HepG2 (cell line): ENCODE results near the gene UCKL1. TPM values are rescaled to one million over a fixed set of nuclear protein-coding genes. Genes with fewer than 3 reads are reported as not detected.

Source experiments
- CREM ChIP-seq, 2 experiments: sonication (generic) in 1 of 2; formaldehyde crosslinking in 1 of 2; IDR thresholded peaks; 2 replicates each; pipeline versions ENCODE4 v1.4.0 to v1.6.1; 2016 to 2020; ENCODE audit warnings: antibody characterized with exemption in 1 of 2, mild to moderate bottlenecking in 1 of 2, missing genetic modification reagents in 1 of 2
- GABPB1 ChIP-seq: IDR thresholded peaks from 2 replicates; pipeline ENCODE4 v1.6.1; 2016; ENCODE audit warnings: mild to moderate bottlenecking, missing genetic modification reagents, moderate library complexity, missing compliant biosample characterization
- MED13 ChIP-seq: sonication (generic); formaldehyde crosslinking; IDR thresholded peaks from 2 replicates; pipeline ENCODE4 v1.5.0; 2020; ENCODE audit warnings: missing genetic modification reagents
- NR2F1 ChIP-seq, 2 experiments: fragments of 450-650 bp in 1 of 2; formaldehyde crosslinking in 1 of 2; IDR thresholded peaks; 2 replicates each; pipeline versions ENCODE4 v1.5.0 to v1.6.1; 2016 to 2020; ENCODE audit warnings: mild to moderate bottlenecking in 1 of 2, missing compliant biosample characterization in 1 of 2, missing genetic modification reagents in 1 of 2, moderate library complexity in 1 of 2
- POLR2AphosphoS2 ChIP-seq: IDR thresholded peaks from 2 replicates; pipeline ENCODE4 v1.6.1; 2011; ENCODE audit warnings: low read depth, low read length, improper control_type of control experiment
- REPIN1 ChIP-seq: sonication (generic); formaldehyde crosslinking; IDR thresholded peaks from 2 replicates; pipeline ENCODE4 v1.8.0; 2022; ENCODE audit warnings: missing genetic modification reagents, low read depth, mild to moderate bottlenecking, borderline replicate concordance
- SRF ChIP-seq: IDR thresholded peaks from 2 replicates; pipeline ENCODE4 v1.6.1; 2011; ENCODE audit warnings: mild to moderate bottlenecking, low read depth, low read length, moderate library complexity
- TBP ChIP-seq: sonication (generic); formaldehyde crosslinking; IDR thresholded peaks from 2 replicates; pipeline ENCODE4 v1.5.0; 2020; ENCODE audit warnings: missing genetic modification reagents
- THAP11 ChIP-seq: IDR thresholded peaks from 2 replicates; pipeline ENCODE4 v1.6.1; 2016; ENCODE audit warnings: missing biosample characterization, missing genetic modification reagents
- THRA ChIP-seq: sonication (generic); formaldehyde crosslinking; IDR thresholded peaks from 2 replicates; pipeline ENCODE4 v1.4.0; 2020; ENCODE audit warnings: missing genetic modification reagents, borderline replicate concordance
- ZBTB10 ChIP-seq: sonication (generic); formaldehyde crosslinking; IDR thresholded peaks from 2 replicates; pipeline ENCODE4 v1.4.0; 2020; ENCODE audit warnings: missing genetic modification reagents, borderline replicate concordance
- ZFP41 ChIP-seq: sonication (generic); formaldehyde crosslinking; IDR thresholded peaks from 2 replicates; pipeline ENCODE4 v1.4.0; 2020; ENCODE audit warnings: mild to moderate bottlenecking, missing genetic modification reagents, borderline replicate concordance
- ZNF10 ChIP-seq: sonication (generic); formaldehyde crosslinking; IDR thresholded peaks from 2 replicates; pipeline ENCODE4 v1.4.0; 2020; ENCODE audit warnings: mild to moderate bottlenecking, low read depth, missing genetic modification reagents, borderline replicate concordance
- polyA plus RNA-seq, 8 experiments: library from polyadenylated mRNA; depleted of rRNA in 3 of 8; stranded (reverse) in 7 of 8; unstranded in 1 of 8; fragments of >200 nt; fragmentation: Illumina TruSeq in 4 of 8; extraction: Trizol in 4 of 8; gene quantifications; 2 replicates each; pipeline versions ENCODE4 v1.2.1 to v1.2.3, GENCODE V29; 2011 to 2016; ENCODE audit warnings: low read depth in 4 of 8, missing spikeins in 1 of 8, mixed read lengths in 1 of 8; ENCODE audit not compliant: insufficient read depth in 1 of 8
- total RNA-seq, 5 experiments: library from RNA; depleted of rRNA; stranded (reverse); fragments of >200 nt; fragmentation: Illumina TruSeq; extraction: Trizol; gene quantifications; 2 replicates each; pipeline ENCODE4 v1.2.3, GENCODE V29; 2016; ENCODE audit warnings: low read depth in 1 of 5
- TF ChIP-seq, protein P1 (sequence below): IDR thresholded peaks from 2 replicates; pipeline ENCODE4 v1.6.1; 2012; ENCODE audit warnings: inconsistent platforms
- TF ChIP-seq, protein P2 (sequence below): sonication (generic); formaldehyde crosslinking; IDR thresholded peaks from 2 replicates; pipeline ENCODE4 v1.4.0; 2020; ENCODE audit warnings: mild to moderate bottlenecking, missing genetic modification reagents
- TF ChIP-seq, protein P3 (sequence below): sonication (generic); formaldehyde crosslinking; conservative IDR thresholded peaks from 2 replicates; pipeline ENCODE4 v1.8.0; 2022; ENCODE audit warnings: missing genetic modification reagents
- TF ChIP-seq, protein P4 (sequence below): IDR thresholded peaks from 2 replicates; pipeline ENCODE4 v1.6.1; 2016; ENCODE audit warnings: missing compliant biosample characterization, missing genetic modification reagents, borderline replicate concordance

Gene UCKL1
- total and polyA plus RNA-seq, 2 of the 13 experiments (the other 11 are each of a cell fraction or from before 2014, with no cell fraction given): 50.2 to 126 TPM

GRCh38 chr20:63969838-63970713 is 13.9 kb upstream of the UCKL1 start, which contains the start of gene ZNF512B (continued):
- TF ChIP-seq POLR2AphosphoS2: no peak
- no peak for TF ChIP-seq ZFP41
- TF ChIP-seq, protein P1, sequence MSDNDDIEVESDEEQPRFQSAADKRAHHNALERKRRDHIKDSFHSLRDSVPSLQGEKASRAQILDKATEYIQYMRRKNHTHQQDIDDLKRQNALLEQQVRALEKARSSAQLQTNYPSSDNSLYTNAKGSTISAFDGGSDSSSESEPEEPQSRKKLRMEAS: peak; percentile 76
- TF ChIP-seq TBP: peak; percentile 82; the same call in 1 of the 2 replicates
- TF ChIP-seq REPIN1 (CRISPR knock-in tag): 0 out of 2 replicates have a peak, but pooled peaks have one; percentile 44
- no peak for TF ChIP-seq SRF
- TF ChIP-seq, protein P2, sequence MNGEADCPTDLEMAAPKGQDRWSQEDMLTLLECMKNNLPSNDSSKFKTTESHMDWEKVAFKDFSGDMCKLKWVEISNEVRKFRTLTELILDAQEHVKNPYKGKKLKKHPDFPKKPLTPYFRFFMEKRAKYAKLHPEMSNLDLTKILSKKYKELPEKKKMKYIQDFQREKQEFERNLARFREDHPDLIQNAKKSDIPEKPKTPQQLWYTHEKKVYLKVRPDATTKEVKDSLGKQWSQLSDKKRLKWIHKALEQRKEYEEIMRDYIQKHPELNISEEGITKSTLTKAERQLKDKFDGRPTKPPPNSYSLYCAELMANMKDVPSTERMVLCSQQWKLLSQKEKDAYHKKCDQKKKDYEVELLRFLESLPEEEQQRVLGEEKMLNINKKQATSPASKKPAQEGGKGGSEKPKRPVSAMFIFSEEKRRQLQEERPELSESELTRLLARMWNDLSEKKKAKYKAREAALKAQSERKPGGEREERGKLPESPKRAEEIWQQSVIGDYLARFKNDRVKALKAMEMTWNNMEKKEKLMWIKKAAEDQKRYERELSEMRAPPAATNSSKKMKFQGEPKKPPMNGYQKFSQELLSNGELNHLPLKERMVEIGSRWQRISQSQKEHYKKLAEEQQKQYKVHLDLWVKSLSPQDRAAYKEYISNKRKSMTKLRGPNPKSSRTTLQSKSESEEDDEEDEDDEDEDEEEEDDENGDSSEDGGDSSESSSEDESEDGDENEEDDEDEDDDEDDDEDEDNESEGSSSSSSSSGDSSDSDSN (CRISPR knock-in tag): peak; percentile 62; the same call in 1 of the 2 replicates
- peak; percentile 82 for TF ChIP-seq THAP11 (CRISPR knock-in tag)
- TF ChIP-seq, protein P3, sequence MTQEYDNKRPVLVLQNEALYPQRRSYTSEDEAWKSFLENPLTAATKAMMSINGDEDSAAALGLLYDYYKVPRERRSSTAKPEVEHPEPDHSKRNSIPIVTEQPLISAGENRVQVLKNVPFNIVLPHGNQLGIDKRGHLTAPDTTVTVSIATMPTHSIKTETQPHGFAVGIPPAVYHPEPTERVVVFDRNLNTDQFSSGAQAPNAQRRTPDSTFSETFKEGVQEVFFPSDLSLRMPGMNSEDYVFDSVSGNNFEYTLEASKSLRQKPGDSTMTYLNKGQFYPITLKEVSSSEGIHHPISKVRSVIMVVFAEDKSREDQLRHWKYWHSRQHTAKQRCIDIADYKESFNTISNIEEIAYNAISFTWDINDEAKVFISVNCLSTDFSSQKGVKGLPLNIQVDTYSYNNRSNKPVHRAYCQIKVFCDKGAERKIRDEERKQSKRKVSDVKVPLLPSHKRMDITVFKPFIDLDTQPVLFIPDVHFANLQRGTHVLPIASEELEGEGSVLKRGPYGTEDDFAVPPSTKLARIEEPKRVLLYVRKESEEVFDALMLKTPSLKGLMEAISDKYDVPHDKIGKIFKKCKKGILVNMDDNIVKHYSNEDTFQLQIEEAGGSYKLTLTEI (CRISPR knock-in tag): no peak
- TF ChIP-seq, protein P4, sequence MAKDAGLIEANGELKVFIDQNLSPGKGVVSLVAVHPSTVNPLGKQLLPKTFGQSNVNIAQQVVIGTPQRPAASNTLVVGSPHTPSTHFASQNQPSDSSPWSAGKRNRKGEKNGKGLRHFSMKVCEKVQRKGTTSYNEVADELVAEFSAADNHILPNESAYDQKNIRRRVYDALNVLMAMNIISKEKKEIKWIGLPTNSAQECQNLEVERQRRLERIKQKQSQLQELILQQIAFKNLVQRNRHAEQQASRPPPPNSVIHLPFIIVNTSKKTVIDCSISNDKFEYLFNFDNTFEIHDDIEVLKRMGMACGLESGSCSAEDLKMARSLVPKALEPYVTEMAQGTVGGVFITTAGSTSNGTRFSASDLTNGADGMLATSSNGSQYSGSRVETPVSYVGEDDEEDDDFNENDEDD (CRISPR knock-in tag): no peak
- TF ChIP-seq CREM (IDR thresholded peaks at IDR 0.05): no peak
- TF ChIP-seq CREM (CRISPR knock-in tag; IDR thresholded peaks at IDR 0.05): no peak
- peak; percentile 52 to 85; a peak in 3 of 4 replicates for TF ChIP-seq NR2F1 (CRISPR knock-in tag; IDR thresholded peaks at IDR 0.05)
- TF ChIP-seq ZNF10 (CRISPR knock-in tag): no peak
- TF ChIP-seq MED13 (CRISPR knock-in tag): no peak
- TF ChIP-seq THRA (CRISPR knock-in tag): peak; percentile 13; the same call in 1 of the 2 replicates
- TF ChIP-seq GABPB1 (CRISPR knock-in tag): peak; percentile 65
- 0 out of 2 replicates have a peak, but pooled peaks have one; percentile 29 for TF ChIP-seq ZBTB10 (CRISPR knock-in tag)
